DND-41 (cell line): ENCODE data around the gene S1PR4.
A peak's percentile ranks its signal among the peaks of the same experiment; 100 is the strongest.

Experiments used
- ATAC-seq: fragments of 200-7000 bp; cut with Tn5 transposase; 3 replicates; pipeline ENCODE4 v1.9.1; 2021; ENCODE audit warnings: low read depth; ENCODE audit not compliant: insufficient read depth
- DNase-seq: peaks from one replicate; pipeline ENCODE4 v3.0.0-alpha.2; 2020
- H2AFZ ChIP-seq: 2 replicates; pipeline ENCODE4 v1.6.0; 2012; ENCODE audit warnings: low read depth, low read length
- H3K27ac ChIP-seq: 2 replicates; pipeline ENCODE4 v1.5.1; 2012; ENCODE audit warnings: low read length, inconsistent platforms
- H3K27me3 ChIP-seq: fragments of 200-600 bp; sonication (generic); 2 replicates; pipeline ENCODE4 v1.6.0; 2012; ENCODE audit warnings: low read length, mild to moderate bottlenecking, inconsistent platforms; ENCODE audit not compliant: insufficient read depth, poor library complexity
- H3K36me3 ChIP-seq: 2 replicates; pipeline ENCODE4 v1.5.1; 2012; ENCODE audit warnings: low read length, inconsistent platforms; ENCODE audit not compliant: insufficient read depth
- H3K4me1 ChIP-seq: 2 replicates; pipeline ENCODE4 v1.5.1; 2012; ENCODE audit warnings: mild to moderate bottlenecking, low read length; ENCODE audit not compliant: insufficient read depth
- H3K4me2 ChIP-seq: 2 replicates; pipeline ENCODE4 v1.6.0; 2012; ENCODE audit warnings: mild to moderate bottlenecking, moderate library complexity, low read length, inconsistent platforms; ENCODE audit not compliant: insufficient read depth
- H3K4me3 ChIP-seq, 2 experiments: fragments of 200-600 bp in 1 of 2; shearing (Covaris generic) in 1 of 2; 2 replicates each; pipeline ENCODE4 v1.5.1; 2012 to 2016; ENCODE audit warnings: inconsistent platforms in 2 of 2, low read length in 2 of 2, mild to moderate bottlenecking in 2 of 2, low read depth in 1 of 2, moderate library complexity in 1 of 2
- H3K79me2 ChIP-seq: 2 replicates; pipeline ENCODE4 v1.6.0; 2012; ENCODE audit warnings: low read length, inconsistent platforms; ENCODE audit not compliant: insufficient read depth
- H3K9ac ChIP-seq: 2 replicates; pipeline ENCODE4 v1.6.0; 2012; ENCODE audit warnings: low read depth, mild to moderate bottlenecking, inconsistent platforms, low read length, moderate library complexity
- H3K9me3 ChIP-seq: 2 replicates; pipeline ENCODE4 v1.5.1; 2012; ENCODE audit warnings: low read length, moderate library complexity, mild to moderate bottlenecking, inconsistent platforms; ENCODE audit not compliant: insufficient read depth, severe bottlenecking
- H4K20me1 ChIP-seq: 2 replicates; pipeline ENCODE4 v1.6.0; 2012; ENCODE audit warnings: low read length; ENCODE audit not compliant: insufficient read depth
- CTCF ChIP-seq: IDR thresholded peaks from 2 replicates; pipeline ENCODE4 v1.5.1; 2012; ENCODE audit warnings: borderline replicate concordance, low read length, moderate library complexity, mild to moderate bottlenecking; ENCODE audit not compliant: poor library complexity, severe bottlenecking; ENCODE audit errors: extremely low read depth
- EZH2 ChIP-seq: IDR thresholded peaks from 3 replicates; pipeline ENCODE4 v1.6.1; 2012; ENCODE audit warnings: borderline replicate concordance, low read depth, mild to moderate bottlenecking, moderate library complexity, low read length, inconsistent platforms; ENCODE audit not compliant: severe bottlenecking

S1PR4 gene

GRCh38 chr19:3178377-3178972, at the start of gene S1PR4:
Gene S1PR4, plus strand, starts transcription at chr19:3178769. Its CDS starts 24 bp downstream, at chr19:3178793.
- DNase-seq (peak; percentile 81), ATAC-seq (peak; percentile 77)
- peaks cover 28% of the 10 kb centered on the region for H4K20me1 ChIP-seq
- peaks cover 27% of the 10 kb centered on the region for H3K36me3 ChIP-seq
- H3K9ac ChIP-seq, result peak within 1 kb of the TSS; percentile 91
- H3K4me1 ChIP-seq, result peaks cover 46% of the 10 kb centered on the region
- H3K79me2 ChIP-seq, result peaks cover 61% of the 10 kb centered on the region
- TF ChIP-seq CTCF (peak; percentile 58), EZH2 (no peak)
- H3K27ac ChIP-seq, result peak within 1 kb of the TSS; percentile 86
- no peaks in the 10 kb centered on the region for H3K9me3 ChIP-seq
- peak within 1 kb of the TSS; percentile 66 for H2AFZ ChIP-seq
- peak within 1 kb of the TSS; percentile 96 for H3K4me2 ChIP-seq
- H3K27me3 ChIP-seq, result no peaks in the 10 kb centered on the region
- H3K4me3 ChIP-seq, result peak within 1 kb of the TSS; percentile 55 to 82

- TF ChIP-seq CTCF (peak; percentile 62), EZH2 (no peak)
- peaks cover 52% of the 10 kb centered on the region for H3K4me1 ChIP-seq
- H3K27ac ChIP-seq, result peak overlapping the region; percentile 98
- H2AFZ ChIP-seq, result no peak overlapping the region
- no peaks in the 10 kb centered on the region for H4K20me1 ChIP-seq
- H3K4me2 ChIP-seq, result no peak overlapping the region
- no peak overlapping the region for H3K9ac ChIP-seq
- ATAC-seq (no peak), DNase-seq (no peak)
- no peaks in the 10 kb centered on the region for H3K27me3 ChIP-seq
- H3K9me3 ChIP-seq, result peaks cover 4% of the 10 kb centered on the region
- H3K36me3 ChIP-seq, result no peaks in the 10 kb centered on the region
- peaks cover 30% of the 10 kb centered on the region for H3K79me2 ChIP-seq
- H3K4me3 ChIP-seq, result no peak overlapping the region
Measured at GRCh38 chr19:3129112-3129511, 49.5 kb upstream of the S1PR4 start.

GRCh38 chr19:3131168-3131567, 47.4 kb upstream of the S1PR4 start:
- Histone ChIP-seq H3K79me2 (peaks cover 48% of the 10 kb centered on the region), H3K4me3 (no peak overlapping the region), H3K36me3 (peaks cover 1% of the 10 kb centered on the region; the same call in 1 of the 2 replicates), H3K27me3 (no peaks in the 10 kb centered on the region), H3K27ac (peak overlapping the region; percentile 98), H3K9ac (peak overlapping the region; percentile 26; the same call in 1 of the 2 replicates), H3K4me2 (no peak overlapping the region), H4K20me1 (no peaks in the 10 kb centered on the region), H3K9me3 (peaks cover 4% of the 10 kb centered on the region), H2AFZ (no peak overlapping the region), H3K4me1 (peaks cover 66% of the 10 kb centered on the region)
- TF ChIP-seq CTCF (no peak), EZH2 (no peak)
- no peak for DNase-seq
- ATAC-seq, result no peak
